Coronary artery (tissue), 2 donors: ENCODE data around the gene TECRL.

ENCODE experiments used
- DNase-seq: peaks from one replicate; pipeline ENCODE4 v3.0.0-alpha.2; 2017; ENCODE audit warnings: low spot score
- H3K27ac ChIP-seq, 2 donors: fragments of 200-600 bp; sonication (generic); one replicate each; pipeline ENCODE4 v1.5.1; 2016 to 2019
- H3K4me3 ChIP-seq: fragments of 200-600 bp; sonication (generic); 2 replicates; pipeline ENCODE4 v1.5.1; 2016; ENCODE audit warnings: mild to moderate bottlenecking, moderate library complexity
- CTCF ChIP-seq: fragments of 200-600 bp; sonication (generic); IDR thresholded peaks from one replicate; pipeline ENCODE4 v1.5.1; 2019; ENCODE audit warnings: antibody characterized with exemption

Gene TECRL

GRCh38 chr4:64409300-64409699 is at the start of gene TECRL:
TSS of gene TECRL (minus strand) at chr4:64409450. CDS start at chr4:64409351, 99 bp downstream.
- DNase-seq, result no peak
- Histone ChIP-seq H3K27ac (no peak within 1 kb of the TSS), H3K4me3 (no peak within 1 kb of the TSS)
- no peak for TF ChIP-seq CTCF

- DNase-seq, result no peak
These were observed 23.4 kb upstream of the TECRL start for GRCh38 chr4:64432674-64433073.

GRCh38 chr4:64430933-64431332 is 21.7 kb upstream of the TECRL start:
- no peak overlapping the region for H3K27ac ChIP-seq
- DNase-seq, result no peak
- H3K4me3 ChIP-seq, result no peak overlapping the region
- no peak for TF ChIP-seq CTCF

More at GRCh38 chr4:64432674-64433073, 23.4 kb upstream of the TECRL start:
- TF ChIP-seq CTCF, result no peak
- Histone ChIP-seq H3K4me3 (no peak overlapping the region), H3K27ac (no peak overlapping the region)

GRCh38 chr4:64417974-64418373 is 8.7 kb upstream of the TECRL start:
- no peak for DNase-seq
- TF ChIP-seq CTCF, result no peak
- Histone ChIP-seq H3K27ac (no peak overlapping the region), H3K4me3 (no peak overlapping the region)

GRCh38 chr4:64407000-64407399 is 2.2 kb downstream of the TECRL start:
- no peak overlapping the region for H3K27ac ChIP-seq
- no peak overlapping the region for H3K4me3 ChIP-seq
- TF ChIP-seq CTCF, result no peak
- no peak for DNase-seq

- TF ChIP-seq CTCF, result no peak
- DNase-seq, result no peak
These were observed 3.5 kb downstream of the TECRL start for GRCh38 chr4:64405761-64406160.

GRCh38 chr4:64402684-64403083 is 6.6 kb downstream of the TECRL start:
- Histone ChIP-seq H3K4me3 (no peak overlapping the region), H3K27ac (no peak overlapping the region)
- TF ChIP-seq CTCF, result no peak
- no peak for DNase-seq

More at GRCh38 chr4:64405761-64406160, 3.5 kb downstream of the TECRL start:
- Histone ChIP-seq H3K4me3 (no peak overlapping the region), H3K27ac (no peak overlapping the region)
